BJ (cell line): Measurements from ENCODE around the gene IZUMO1. TPM values are rescaled to one million over a fixed set of nuclear protein-coding genes. Genes with fewer than 3 reads are reported as not detected.

ENCODE experiments used
- CTCF ChIA-PET: fragments of 350-600 bp; formaldehyde crosslinking; extraction: SDS; loops from one replicate; lab custom pipeline; 2021; ENCODE audit warnings: antibody characterized with exemption, inconsistent platforms; lab: Yijun Ruan, JAX
- POLR2A ChIA-PET: fragments of 300-600 bp; sonication (Branson Sonifier 250); formaldehyde crosslinking; extraction: SDS; loops from one replicate; lab custom pipeline; 2021; ENCODE audit warnings: antibody characterized with exemption; lab: Charles Lee
- DNase-seq: peaks from one replicate; pipeline ENCODE4 v3.0.0-alpha.2; 2011; ENCODE audit warnings: low read depth
- H3K27me3 ChIP-seq: 2 replicates; pipeline ENCODE4 v1.6.0; 2011; ENCODE audit warnings: low read length; ENCODE audit not compliant: control insufficient read depth, insufficient read depth
- H3K36me3 ChIP-seq: 2 replicates; pipeline ENCODE4 v1.5.1; 2011; ENCODE audit warnings: low read length; ENCODE audit not compliant: control insufficient read depth, insufficient read depth
- H3K4me3 ChIP-seq: 2 replicates; pipeline ENCODE4 v1.5.1; 2011; ENCODE audit warnings: low read depth, mild to moderate bottlenecking, control low read depth, low read length
- CTCF ChIP-seq: IDR thresholded peaks from 2 replicates; pipeline ENCODE4 v1.5.1; 2011; ENCODE audit warnings: low read depth, mild to moderate bottlenecking, control low read depth, inconsistent platforms, low read length, moderate library complexity; ENCODE audit not compliant: insufficient read depth
- polyA plus RNA-seq: library from polyadenylated mRNA; depleted of rRNA; stranded (reverse); fragments of >200 nt; gene quantifications from 2 replicates; pipeline ENCODE4 v1.2.3, GENCODE V29; 2011

The IZUMO1 gene
- polyA plus RNA-seq, 1 experiment, result not detected

- no peak for DNase-seq
- Histone ChIP-seq H3K36me3 (no peaks in the 10 kb centered on the region), H3K4me3 (no peak overlapping the region), H3K27me3 (peaks cover 9% of the 10 kb centered on the region; the same call in 1 of the 2 replicates)
- ChIA-PET POLR2A (no interaction called here), CTCF (interaction anchor here (0.6 kb wide), 1 partner anchor 28 kb away, joined by 3 read pairs; no protein-coding TSS in a partner anchor)
- TF ChIP-seq CTCF, result no peak
Observed at GRCh38 chr19:48750771-48751504, 4.2 kb upstream of the IZUMO1 start.

- DNase-seq, result no peak
- no peaks in the 10 kb centered on the region for H3K36me3 ChIP-seq
- H3K27me3 ChIP-seq, result peaks cover 9% of the 10 kb centered on the region; the same call in 1 of the 2 replicates
- no peak overlapping the region for H3K4me3 ChIP-seq
- no peak for TF ChIP-seq CTCF
- POLR2A ChIA-PET, result no interaction called here
- CTCF ChIA-PET, result interaction anchor here (0.6 kb wide), 1 partner anchor 29 kb away, joined by 3 read pairs; no protein-coding TSS in a partner anchor
Observed at GRCh38 chr19:48750351-48750750, 3.6 kb upstream of the IZUMO1 start.

GRCh38 chr19:48749571-48750198 is 3.0 kb upstream of the IZUMO1 start:
- CTCF ChIA-PET, result no interaction called here
- H3K27me3 ChIP-seq, result peaks cover 7% of the 10 kb centered on the region; the same call in 1 of the 2 replicates
- DNase-seq, result no peak
- no peaks in the 10 kb centered on the region for H3K36me3 ChIP-seq
- TF ChIP-seq CTCF, result no peak
- H3K4me3 ChIP-seq, result no peak overlapping the region
- POLR2A ChIA-PET, result no interaction called here

GRCh38 chr19:48746110-48746509 is 599 bp downstream of the IZUMO1 start:
- Histone ChIP-seq H3K36me3 (no peaks in the 10 kb centered on the region), H3K4me3 (no peak overlapping the region), H3K27me3 (0 out of 2 replicates have a peak, but pooled peaks cover under 1% of the 10 kb centered on the region)
- no peak for DNase-seq
- ChIA-PET CTCF (interaction anchor here (1.5 to 2.3 kb wide), 2 partner anchors 30 to 70 kb away, joined by 3 to 5 read pairs; no protein-coding TSS in a partner anchor), POLR2A (no interaction called here)
- no peak for TF ChIP-seq CTCF
